Measurements from ENCODE around the gene DRICH1.

Gene DRICH1

GRCh38 chr22:23569716-23570115, 62.4 kb downstream of the DRICH1 start:
- in situ Hi-C loops (cut with MboI; ENCODE audit: low pct_unique_long_range_greater_than_20kb, low sequenced_read_pairs, unreplicated experiment), result no loop called here
- DNase-seq (ENCODE audit: low spot score), result no peak
- TF ChIP-seq CTCF (IDR thresholded peaks at IDR 0.05; ENCODE audit: extremely low read depth, insufficient read depth, missing control alignments), result no peak

GRCh38 chr22:23569291-23569690, 62.8 kb downstream of the DRICH1 start:
- TF ChIP-seq CTCF (IDR thresholded peaks at IDR 0.05; ENCODE audit: extremely low read depth, insufficient read depth, missing control alignments), result no peak
- no peak for DNase-seq (ENCODE audit: low spot score)
- in situ Hi-C loops (cut with MboI; ENCODE audit: low pct_unique_long_range_greater_than_20kb, low sequenced_read_pairs, unreplicated experiment), result no loop called here

- in situ Hi-C loops (cut with MboI; ENCODE audit: low pct_unique_long_range_greater_than_20kb, low sequenced_read_pairs, unreplicated experiment), result no loop called here
- no peak for TF ChIP-seq CTCF (IDR thresholded peaks at IDR 0.05; ENCODE audit: extremely low read depth, insufficient read depth, missing control alignments)
- DNase-seq (ENCODE audit: low spot score), result no peak
Observed at GRCh38 chr22:23566705-23567475, 65.2 kb downstream of the DRICH1 start.

- in situ Hi-C loops (cut with MboI; ENCODE audit: low pct_unique_long_range_greater_than_20kb, low sequenced_read_pairs, unreplicated experiment), result no loop called here
- TF ChIP-seq CTCF (IDR thresholded peaks at IDR 0.05; ENCODE audit: extremely low read depth, insufficient read depth, missing control alignments), result no peak
- no peak for DNase-seq (ENCODE audit: low spot score)
Observed at GRCh38 chr22:23565915-23566704, 66.0 kb downstream of the DRICH1 start.

- no peak for DNase-seq (ENCODE audit: low spot score)
- peak; percentile 24 for TF ChIP-seq CTCF (IDR thresholded peaks at IDR 0.05; ENCODE audit: extremely low read depth, insufficient read depth, missing control alignments)
- in situ Hi-C loops (cut with MboI; ENCODE audit: low pct_unique_long_range_greater_than_20kb, low sequenced_read_pairs, unreplicated experiment), result no loop called here
Observed at GRCh38 chr22:23565305-23565914, 66.7 kb downstream of the DRICH1 start.

GRCh38 chr22:23564276-23564675, 67.8 kb downstream of the DRICH1 start:
- in situ Hi-C loops (cut with MboI; ENCODE audit: low pct_unique_long_range_greater_than_20kb, low sequenced_read_pairs, unreplicated experiment), result no loop called here
- no peak for DNase-seq (ENCODE audit: low spot score)
- no peak for TF ChIP-seq CTCF (IDR thresholded peaks at IDR 0.05; ENCODE audit: extremely low read depth, insufficient read depth, missing control alignments)
